Left renal cortex interstitium (tissue), 4 donors: ENCODE measurements around the gene ATRN. TPM values are rescaled to one million over a fixed set of nuclear protein-coding genes. Genes with fewer than 3 reads are reported as not detected.
"Not testable (repeated sequence)": the region's sequence is repeated elsewhere in the genome, so short reads cannot be mapped to it uniquely, and the experiment has no call there.

ENCODE experiments used
- DNase-seq, 4 donors: peaks; one replicate each; pipeline ENCODE4 v3.0.0-alpha.2; 2013; ENCODE audit warnings: low read depth in 4 of 4, low spot score in 2 of 4, missing footprints in 1 of 4
- polyA plus RNA-seq, 4 donors: library from polyadenylated mRNA; unstranded; fragments of 120-200 nt; gene quantifications; one replicate each; pipeline ENCODE4 v1.2.1, GENCODE V29; 2013; ENCODE audit not compliant: insufficient read length in 4 of 4

Gene ATRN
- polyA plus RNA-seq, result 10 to 100 TPM; 44.8 to 51.1 (median 49.5) TPM

GRCh38 chr20:3470627-3471396 is at the start of gene ATRN:
TSS of gene ATRN (plus strand) at chr20:3471018. CDS start at chr20:3471108, 90 bp downstream.
- peak; percentile 67 to 80 (median 80) for DNase-seq

GRCh38 chr20:3421985-3422384 is 48.8 kb upstream of the ATRN start:
- DNase-seq, result no peak

GRCh38 chr20:3423126-3423525 is 47.7 kb upstream of the ATRN start:
- no peak for DNase-seq

GRCh38 chr20:3426766-3427165 is 44.1 kb upstream of the ATRN start:
- DNase-seq, result not testable (repeated sequence)

- DNase-seq, result no peak
Observed at GRCh38 chr20:3430376-3431069, 40.3 kb upstream of the ATRN start.

- no peak for DNase-seq
Observed at GRCh38 chr20:3431109-3431508, 39.7 kb upstream of the ATRN start.

- DNase-seq, result no peak
Observed at GRCh38 chr20:3432844-3433243, 38.0 kb upstream of the ATRN start.

GRCh38 chr20:3433744-3434143 is 37.1 kb upstream of the ATRN start:
- no peak for DNase-seq

- DNase-seq, result no peak
Observed at GRCh38 chr20:3434232-3434631, 36.6 kb upstream of the ATRN start.

- no peak for DNase-seq
Observed at GRCh38 chr20:3436864-3437574, 33.8 kb upstream of the ATRN start.

GRCh38 chr20:3446779-3447178 is 24.0 kb upstream of the ATRN start:
- DNase-seq, result no peak

GRCh38 chr20:3447321-3447720 is 23.5 kb upstream of the ATRN start:
- no peak for DNase-seq

GRCh38 chr20:3449319-3449718 is 21.5 kb upstream of the ATRN start:
- DNase-seq, result no peak

GRCh38 chr20:3452136-3452535 is 18.7 kb upstream of the ATRN start:
- DNase-seq, result no peak

- no peak for DNase-seq
Observed at GRCh38 chr20:3452690-3453089, 18.1 kb upstream of the ATRN start.

GRCh38 chr20:3454831-3455230 is 16.0 kb upstream of the ATRN start:
- DNase-seq, result no peak

GRCh38 chr20:3456648-3457047 is 14.2 kb upstream of the ATRN start:
- no peak for DNase-seq

GRCh38 chr20:3459881-3460307 is 10.9 kb upstream of the ATRN start:
- DNase-seq, result no peak

GRCh38 chr20:3461211-3461771 is 9.5 kb upstream of the ATRN start:
- DNase-seq, result peak in 1 of 4 donors; percentile 22

- no peak for DNase-seq
Observed at GRCh38 chr20:3461911-3462677, 8.7 kb upstream of the ATRN start.
